Breast epithelium (tissue), 3 donors: ENCODE data around the gene CEP85L.

Experiments used
- CTCF ChIP-seq, 3 donors: fragments of 450-650 bp; IDR thresholded peaks; one replicate each; pipeline ENCODE4 v1.5.1; 2016 to 2017; ENCODE audit warnings: antibody characterized with exemption in 3 of 3, mild to moderate bottlenecking in 3 of 3, moderate library complexity in 3 of 3
- POLR2A ChIP-seq: fragments of 450-650 bp; IDR thresholded peaks from one replicate; pipeline ENCODE4 v1.6.1; 2016; ENCODE audit warnings: antibody characterized with exemption, mild to moderate bottlenecking, moderate library complexity
- POLR2AphosphoS5 ChIP-seq, 3 donors: sonication (generic); formaldehyde crosslinking; IDR thresholded peaks; one replicate each; pipeline ENCODE4 v1.6.1; 2017; ENCODE audit warnings: antibody characterized with exemption in 3 of 3

GRCh38 chr6:118672678-118673077 lies 21.3 kb upstream of the CEP85L start:
- no peak for TF ChIP-seq POLR2AphosphoS5 (IDR thresholded peaks at IDR 0.05)
- no peak for TF ChIP-seq POLR2A
- no peak for TF ChIP-seq CTCF (IDR thresholded peaks at IDR 0.05)
